Measurements from ENCODE around the gene TCF23. TPM values are rescaled to one million over a fixed set of nuclear protein-coding genes. Genes with fewer than 3 reads are reported as not detected.
"Not testable (repeated sequence)": the region's sequence is repeated elsewhere in the genome, so short reads cannot be mapped to it uniquely, and the experiment has no call there.

The TCF23 gene
- total and polyA plus RNA-seq, 12 donors: under 0.01 to 0.35 (median 0.08) TPM; not detected in 3

DNA sequence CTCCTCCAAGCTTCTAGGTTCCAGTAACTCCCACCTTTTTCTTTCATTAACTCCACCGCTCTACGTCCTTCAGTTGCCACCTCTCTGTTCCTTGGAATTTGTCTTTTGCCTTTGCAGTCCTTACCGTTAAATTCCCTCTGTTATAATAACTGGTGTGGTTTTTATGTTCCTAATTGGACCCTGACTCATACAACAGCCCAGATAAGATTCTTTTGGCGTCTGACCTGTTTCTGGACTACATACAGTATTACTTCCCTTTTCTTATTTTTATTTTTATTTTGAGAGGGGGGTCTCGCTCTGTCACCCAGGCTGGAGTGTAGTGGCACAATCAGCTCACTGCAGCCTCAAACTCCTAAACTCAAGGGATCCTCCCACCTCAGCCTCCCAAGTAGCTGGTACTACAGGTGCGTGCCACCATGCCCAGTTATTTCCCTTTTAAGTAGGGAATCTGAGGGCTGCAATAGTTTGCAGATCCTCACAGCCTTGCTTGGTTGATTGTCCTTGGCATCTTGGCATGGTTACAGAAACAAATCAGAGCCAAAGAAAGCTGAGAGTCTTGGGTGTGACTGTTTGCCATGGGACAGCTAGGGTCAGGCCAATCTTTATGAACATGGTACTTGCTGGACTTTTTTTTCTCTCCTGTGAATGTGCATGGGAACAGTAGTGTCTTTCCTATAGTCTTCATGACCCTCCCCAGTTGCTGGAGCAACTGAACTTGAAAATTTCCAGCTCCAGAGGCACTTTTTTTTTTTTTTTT lies 22.0 kb downstream of the TCF23 start:
- no peak overlapping the region for H3K4me3 ChIP-seq
- H3K4me1 ChIP-seq (replicated peaks in 1 of 2): peaks cover 0 to 10% of the 10 kb centered on the region in 2 donors
- no peaks in the 10 kb centered on the region for H3K36me3 ChIP-seq (replicated peaks in 1 of 2)
- H3K9me3 ChIP-seq (replicated peaks in 1 of 3): no peaks in the 10 kb centered on the region
- 49 to 52% (median 51%) methylated on average over 6 of the region's 6 CpGs for WGBS, 4 donors
- intact Hi-C loops (cut with DNase I): no loop called here
- H3K27me3 ChIP-seq: no peaks in the 10 kb centered on the region
- DNase-seq: peak in 2 of 7 donors; percentile 33 to 39
- no peak overlapping the region for H3K27ac ChIP-seq
- TF ChIP-seq, protein P1, sequence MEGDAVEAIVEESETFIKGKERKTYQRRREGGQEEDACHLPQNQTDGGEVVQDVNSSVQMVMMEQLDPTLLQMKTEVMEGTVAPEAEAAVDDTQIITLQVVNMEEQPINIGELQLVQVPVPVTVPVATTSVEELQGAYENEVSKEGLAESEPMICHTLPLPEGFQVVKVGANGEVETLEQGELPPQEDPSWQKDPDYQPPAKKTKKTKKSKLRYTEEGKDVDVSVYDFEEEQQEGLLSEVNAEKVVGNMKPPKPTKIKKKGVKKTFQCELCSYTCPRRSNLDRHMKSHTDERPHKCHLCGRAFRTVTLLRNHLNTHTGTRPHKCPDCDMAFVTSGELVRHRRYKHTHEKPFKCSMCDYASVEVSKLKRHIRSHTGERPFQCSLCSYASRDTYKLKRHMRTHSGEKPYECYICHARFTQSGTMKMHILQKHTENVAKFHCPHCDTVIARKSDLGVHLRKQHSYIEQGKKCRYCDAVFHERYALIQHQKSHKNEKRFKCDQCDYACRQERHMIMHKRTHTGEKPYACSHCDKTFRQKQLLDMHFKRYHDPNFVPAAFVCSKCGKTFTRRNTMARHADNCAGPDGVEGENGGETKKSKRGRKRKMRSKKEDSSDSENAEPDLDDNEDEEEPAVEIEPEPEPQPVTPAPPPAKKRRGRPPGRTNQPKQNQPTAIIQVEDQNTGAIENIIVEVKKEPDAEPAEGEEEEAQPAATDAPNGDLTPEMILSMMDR (IDR thresholded peaks at IDR 0.05): no peak
- no peak for TF ChIP-seq POLR2A (IDR thresholded peaks at IDR 0.05)

DNA sequence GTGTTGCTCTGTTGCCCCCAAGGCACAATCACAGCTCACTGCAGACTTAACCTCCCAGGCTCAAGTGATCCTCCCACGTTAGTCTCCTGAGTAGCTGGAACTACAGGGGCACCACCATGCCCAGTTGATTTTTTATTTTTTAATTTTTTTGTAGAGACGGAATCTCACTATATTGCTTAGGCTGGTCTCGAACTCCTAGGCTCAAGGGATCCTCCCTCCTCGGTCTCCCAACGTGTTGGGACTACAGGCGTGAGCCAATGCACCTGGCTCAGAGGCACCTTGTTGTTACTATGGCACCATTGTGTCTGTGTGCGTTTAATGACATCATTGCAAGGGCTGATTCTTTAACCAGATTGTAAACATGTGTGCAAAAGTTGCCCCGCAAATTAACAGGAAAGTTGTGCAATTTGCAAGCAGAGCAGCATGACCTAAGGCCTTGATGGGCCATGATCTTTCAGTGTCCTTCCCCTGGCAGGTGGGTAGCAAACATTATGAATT lies 22.6 kb downstream of the TCF23 start:
- peaks cover 0 to 10% of the 10 kb centered on the region in 2 donors for H3K4me1 ChIP-seq (replicated peaks in 1 of 2)
- intact Hi-C loops (cut with DNase I): no loop called here
- no peak overlapping the region for H3K27ac ChIP-seq
- no peaks in the 10 kb centered on the region for H3K36me3 ChIP-seq (replicated peaks in 1 of 2)
- TF ChIP-seq POLR2A (IDR thresholded peaks at IDR 0.05): no peak
- TF ChIP-seq, protein P1 (IDR thresholded peaks at IDR 0.05): no peak
- DNase-seq: no peak
- no peaks in the 10 kb centered on the region for H3K27me3 ChIP-seq
- no peak overlapping the region for H3K4me3 ChIP-seq
- WGBS, 4 donors: 80 to 88% (median 84%) methylated on average over 7 to 8 of the region's 8 CpGs
- H3K9me3 ChIP-seq (replicated peaks in 1 of 3): no peaks in the 10 kb centered on the region

DNA sequence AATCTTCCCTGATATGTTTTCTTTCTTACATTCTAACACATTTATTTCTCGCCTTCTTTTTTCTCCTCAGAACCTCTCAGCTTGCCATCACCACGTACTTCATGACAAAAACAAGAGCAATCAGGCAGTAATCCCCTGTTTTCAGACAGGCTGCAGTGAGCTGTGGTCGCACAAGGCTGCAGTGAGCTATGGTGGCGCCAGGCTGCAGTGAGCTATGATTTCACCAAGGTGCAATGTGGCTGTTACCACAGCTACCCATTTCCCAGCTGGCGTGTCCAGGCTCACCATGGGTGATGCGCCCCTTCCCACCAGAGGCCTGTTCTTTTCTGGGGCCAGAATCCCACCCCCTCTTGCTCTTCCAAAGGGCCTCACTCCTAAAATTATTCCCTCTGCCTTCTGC lies 25.8 kb downstream of the TCF23 start:
- TF ChIP-seq, protein P1 (IDR thresholded peaks at IDR 0.05): no peak
- no peak for TF ChIP-seq POLR2A (IDR thresholded peaks at IDR 0.05)
- no peak for DNase-seq
- 81 to 86% (median 84%) methylated on average over 6 of the region's 6 CpGs for WGBS, 4 donors

DNA sequence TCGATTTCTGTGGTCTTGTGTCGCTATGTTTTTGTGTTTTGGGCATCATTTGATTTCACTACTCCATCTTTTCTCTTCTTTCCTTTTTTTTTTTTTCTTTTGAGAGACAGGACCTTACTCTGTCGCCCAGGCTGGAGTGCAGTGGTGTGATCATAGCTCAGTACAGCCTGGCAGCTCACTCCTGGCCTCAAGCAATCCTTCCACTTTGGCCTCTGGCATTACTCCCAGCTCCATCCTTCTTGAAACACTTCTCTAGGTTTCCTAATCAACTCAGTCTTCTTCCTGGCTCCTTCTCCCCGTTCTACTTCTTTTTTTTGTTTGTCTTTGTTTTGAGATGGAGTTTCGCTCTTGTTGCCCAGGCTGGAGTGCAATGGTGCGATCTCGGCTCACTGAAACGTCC lies 26.5 kb downstream of the TCF23 start:
- Histone ChIP-seq H3K36me3 (replicated peaks in 1 of 2) (no peaks in the 10 kb centered on the region), H3K4me1 (replicated peaks in 1 of 2) (peaks cover 0 to 13% of the 10 kb centered on the region in 2 donors), H3K4me3 (no peak overlapping the region), H3K9me3 (replicated peaks in 1 of 3) (no peaks in the 10 kb centered on the region), H3K27ac (peak overlapping the region in 1 of 5 donors; percentile 22), H3K27me3 (no peaks in the 10 kb centered on the region)
- no peak for TF ChIP-seq POLR2A (IDR thresholded peaks at IDR 0.05)
- TF ChIP-seq, protein P1 (IDR thresholded peaks at IDR 0.05): no peak
- WGBS, 4 donors: 68 to 72% (median 70%) methylated on average over 8 of the region's 8 CpGs
- peak in 4 of 7 donors; percentile 39 to 61 (median 48) for DNase-seq
- intact Hi-C loops (cut with DNase I): no loop called here

More for the DNA sequence above, 25.8 kb downstream of the TCF23 start:
- Histone ChIP-seq H3K36me3 (replicated peaks in 1 of 2) (no peaks in the 10 kb centered on the region), H3K4me1 (replicated peaks in 1 of 2) (peaks cover 0 to 16% of the 10 kb centered on the region in 2 donors), H3K27me3 (no peaks in the 10 kb centered on the region), H3K27ac (no peak overlapping the region), H3K9me3 (replicated peaks in 1 of 3) (no peaks in the 10 kb centered on the region), H3K4me3 (no peak overlapping the region)
- intact Hi-C loops (cut with DNase I): no loop called here

DNA sequence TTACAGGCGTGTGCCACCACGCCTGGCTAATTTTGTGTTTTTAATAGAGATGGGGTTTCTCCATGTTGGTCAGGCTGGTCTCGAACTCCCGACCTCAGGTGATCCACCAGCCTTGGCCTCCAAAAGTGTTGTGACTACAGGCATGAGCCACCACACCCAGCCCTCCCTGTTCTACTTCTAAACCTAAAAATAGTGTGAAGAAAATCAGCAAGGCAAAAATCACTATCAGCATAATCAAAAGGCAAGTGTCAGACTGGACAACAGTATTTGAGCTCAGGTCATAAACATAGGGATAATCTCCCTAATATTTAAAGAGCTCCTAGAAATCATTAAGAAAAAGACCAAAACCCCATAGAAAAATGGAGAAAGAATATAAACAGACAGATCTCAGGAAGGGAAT lies 27.0 kb downstream of the TCF23 start:
- peak overlapping the region in 1 of 5 donors; percentile 22 for H3K27ac ChIP-seq
- not testable (repeated sequence) for H3K4me3 ChIP-seq

More for the DNA sequence above, 27.0 kb downstream of the TCF23 start:
- H3K9me3 ChIP-seq (replicated peaks in 1 of 3); H3K4me1 ChIP-seq (replicated peaks in 1 of 2); DNase-seq; H3K36me3 ChIP-seq (replicated peaks in 1 of 2); H3K27me3 ChIP-seq; intact Hi-C loops (cut with DNase I): not testable (repeated sequence)
- WGBS, 4 donors: 78 to 85% (median 83%) methylated on average over 4 of the region's 4 CpGs

Measured in adrenal gland (tissue), 12 donors.